NB4 (cell line): ENCODE results near the gene GATA3.

Experiments
- DNase-seq: peaks from one replicate; pipeline ENCODE4 v3.0.0; 2010; ENCODE audit warnings: low read depth
- H3K4me3 ChIP-seq: one replicate; pipeline ENCODE4 v1.5.1; 2011; ENCODE audit warnings: mild to moderate bottlenecking, low read depth, low read length, moderate library complexity
- MYC ChIP-seq: IDR thresholded peaks from 2 replicates; pipeline ENCODE4 v1.6.1; 2011; ENCODE audit warnings: low read depth, low read length
- POLR2A ChIP-seq: IDR thresholded peaks from 2 replicates; pipeline ENCODE4 v1.6.1; 2011; ENCODE audit warnings: mild to moderate bottlenecking; ENCODE audit not compliant: insufficient read length; ENCODE audit errors: extremely low read depth
- TF ChIP-seq, protein P1 (sequence below): IDR thresholded peaks from one replicate; pipeline ENCODE4 v1.5.1; 2012; ENCODE audit warnings: low read depth, low read length
- TF ChIP-seq, protein P2 (sequence below): IDR thresholded peaks from 2 replicates; pipeline ENCODE4 v1.6.1; 2011; ENCODE audit warnings: low read depth, low read length

The GATA3 gene

DNA sequence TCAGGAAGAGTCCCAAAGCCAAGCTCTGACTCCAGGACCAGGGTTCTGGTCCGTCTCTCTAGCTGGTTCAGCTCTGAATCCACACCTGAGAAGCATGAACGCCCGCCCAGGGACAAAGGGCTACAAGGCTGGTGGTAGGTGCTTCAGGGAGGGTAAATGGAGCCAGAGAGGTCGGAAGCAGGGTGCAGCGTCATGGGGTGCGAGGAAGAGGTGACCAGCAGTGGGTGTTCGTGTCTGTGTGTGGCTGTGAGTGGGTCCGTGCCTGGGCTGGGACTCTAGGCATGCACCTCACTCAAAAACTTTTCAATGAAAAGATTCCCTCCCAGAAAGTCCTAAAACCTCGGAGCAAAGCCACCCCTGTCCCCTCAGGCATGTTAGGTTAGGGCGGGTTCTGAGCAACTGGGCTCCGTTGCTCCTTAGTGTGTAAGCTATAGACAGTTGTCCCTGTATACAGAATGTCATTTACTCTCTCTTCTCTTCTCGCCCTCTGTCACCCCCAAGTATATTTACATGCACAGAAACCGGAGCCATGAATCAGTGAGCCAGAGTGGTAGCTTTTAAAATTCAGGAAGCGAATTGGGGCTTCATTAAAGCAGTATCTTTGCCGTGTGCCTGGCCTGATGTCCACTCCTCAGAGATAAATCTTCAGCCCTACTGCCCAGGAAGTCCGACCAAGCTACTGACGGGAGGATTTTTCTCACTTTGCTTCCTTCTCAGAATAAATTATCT is 12.3 kb upstream of the GATA3 start:
- TF ChIP-seq POLR2A, result no peak
- no peak for TF ChIP-seq MYC
- TF ChIP-seq, protein P1, sequence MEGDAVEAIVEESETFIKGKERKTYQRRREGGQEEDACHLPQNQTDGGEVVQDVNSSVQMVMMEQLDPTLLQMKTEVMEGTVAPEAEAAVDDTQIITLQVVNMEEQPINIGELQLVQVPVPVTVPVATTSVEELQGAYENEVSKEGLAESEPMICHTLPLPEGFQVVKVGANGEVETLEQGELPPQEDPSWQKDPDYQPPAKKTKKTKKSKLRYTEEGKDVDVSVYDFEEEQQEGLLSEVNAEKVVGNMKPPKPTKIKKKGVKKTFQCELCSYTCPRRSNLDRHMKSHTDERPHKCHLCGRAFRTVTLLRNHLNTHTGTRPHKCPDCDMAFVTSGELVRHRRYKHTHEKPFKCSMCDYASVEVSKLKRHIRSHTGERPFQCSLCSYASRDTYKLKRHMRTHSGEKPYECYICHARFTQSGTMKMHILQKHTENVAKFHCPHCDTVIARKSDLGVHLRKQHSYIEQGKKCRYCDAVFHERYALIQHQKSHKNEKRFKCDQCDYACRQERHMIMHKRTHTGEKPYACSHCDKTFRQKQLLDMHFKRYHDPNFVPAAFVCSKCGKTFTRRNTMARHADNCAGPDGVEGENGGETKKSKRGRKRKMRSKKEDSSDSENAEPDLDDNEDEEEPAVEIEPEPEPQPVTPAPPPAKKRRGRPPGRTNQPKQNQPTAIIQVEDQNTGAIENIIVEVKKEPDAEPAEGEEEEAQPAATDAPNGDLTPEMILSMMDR, result no peak
- TF ChIP-seq, protein P2, sequence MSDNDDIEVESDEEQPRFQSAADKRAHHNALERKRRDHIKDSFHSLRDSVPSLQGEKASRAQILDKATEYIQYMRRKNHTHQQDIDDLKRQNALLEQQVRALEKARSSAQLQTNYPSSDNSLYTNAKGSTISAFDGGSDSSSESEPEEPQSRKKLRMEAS, result no peak
- DNase-seq, result no peak
- no peak overlapping the region for H3K4me3 ChIP-seq

- TF ChIP-seq POLR2A, result no peak
- TF ChIP-seq MYC, result no peak
- TF ChIP-seq, protein P2, result no peak
- TF ChIP-seq, protein P1, result no peak
- no peak for DNase-seq
- H3K4me3 ChIP-seq, result no peak overlapping the region
Measured at GRCh38 chr10:8042721-8043568, 11.5 kb upstream of the GATA3 start.

- no peak for DNase-seq
Measured at GRCh38 chr10:8043569-8044306, 10.8 kb upstream of the GATA3 start.

GRCh38 chr10:8044331-8044907 is 10.1 kb upstream of the GATA3 start:
- no peak overlapping the region for H3K4me3 ChIP-seq
- DNase-seq, result no peak
- TF ChIP-seq, protein P2, result no peak
- no peak for TF ChIP-seq MYC
- TF ChIP-seq, protein P1, result no peak
- TF ChIP-seq POLR2A, result no peak

More at GRCh38 chr10:8043569-8044306, 10.8 kb upstream of the GATA3 start:
- no peak overlapping the region for H3K4me3 ChIP-seq
- no peak for TF ChIP-seq MYC
- TF ChIP-seq POLR2A, result no peak
- TF ChIP-seq, protein P2, result no peak
- TF ChIP-seq, protein P1, result no peak

DNA sequence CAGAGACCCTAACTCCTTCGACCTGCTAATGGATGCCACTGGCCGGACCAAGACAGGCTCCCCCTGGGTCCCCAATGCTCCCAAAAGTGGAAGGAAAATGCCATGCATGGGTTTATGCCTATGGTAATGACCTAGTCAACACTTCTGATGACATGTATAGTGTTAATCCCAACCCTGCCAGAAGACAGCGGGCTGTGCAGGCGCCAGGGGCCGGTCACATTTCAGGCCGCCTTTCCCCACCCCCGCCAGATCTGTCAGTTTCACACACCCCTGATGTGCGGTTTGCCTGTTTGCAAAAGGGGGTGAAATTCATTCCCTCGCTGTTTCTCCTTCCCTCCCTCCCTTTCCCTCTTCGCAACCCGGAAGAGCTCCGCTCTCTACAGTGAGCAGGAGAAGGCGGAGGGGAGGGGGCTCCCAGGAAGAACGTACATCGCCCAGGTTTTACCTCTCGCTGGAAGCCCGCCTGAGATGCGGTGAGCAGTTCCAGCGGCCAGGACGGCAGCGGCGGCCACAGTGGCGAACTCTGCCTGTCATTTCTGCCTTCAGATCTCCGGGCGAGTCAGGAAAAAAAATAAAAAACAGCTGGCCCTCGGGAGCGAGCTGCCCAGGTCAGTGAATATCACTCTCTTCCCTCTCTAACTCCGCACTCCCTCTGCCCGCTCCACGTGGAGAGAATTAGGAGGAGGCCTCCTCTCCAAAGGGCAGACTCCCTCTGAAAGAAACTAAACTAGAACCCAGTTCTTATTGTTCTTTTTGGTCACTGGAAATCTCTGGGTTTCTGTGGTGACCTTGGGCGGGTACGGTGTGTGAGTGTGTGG is 9.4 kb upstream of the GATA3 start:
- DNase-seq, result no peak
- no peak overlapping the region for H3K4me3 ChIP-seq
- no peak for TF ChIP-seq POLR2A
- TF ChIP-seq MYC, result no peak
- TF ChIP-seq, protein P1, result no peak
- TF ChIP-seq, protein P2, result no peak
